Measurements from ENCODE around the gene MOCOS.

GRCh38 chr18:36169938-36170337, 17.4 kb upstream of the MOCOS start:
- TF ChIP-seq CTCF (IDR thresholded peaks at IDR 0.05; ENCODE audit: insufficient read depth, low read depth, low read length), result no peak
- TF ChIP-seq EZH2 (IDR thresholded peaks at IDR 0.05; ENCODE audit: insufficient read depth, low read length), result no peak
